ENCODE measurements around the gene ANTKMT. TPM values are rescaled to one million over a fixed set of nuclear protein-coding genes. Genes with fewer than 3 reads are reported as not detected.

The ANTKMT gene
- total RNA-seq, 4 donors from 2014 or later, result 6.2 to 21.1 (median 19.1) TPM

DNA sequence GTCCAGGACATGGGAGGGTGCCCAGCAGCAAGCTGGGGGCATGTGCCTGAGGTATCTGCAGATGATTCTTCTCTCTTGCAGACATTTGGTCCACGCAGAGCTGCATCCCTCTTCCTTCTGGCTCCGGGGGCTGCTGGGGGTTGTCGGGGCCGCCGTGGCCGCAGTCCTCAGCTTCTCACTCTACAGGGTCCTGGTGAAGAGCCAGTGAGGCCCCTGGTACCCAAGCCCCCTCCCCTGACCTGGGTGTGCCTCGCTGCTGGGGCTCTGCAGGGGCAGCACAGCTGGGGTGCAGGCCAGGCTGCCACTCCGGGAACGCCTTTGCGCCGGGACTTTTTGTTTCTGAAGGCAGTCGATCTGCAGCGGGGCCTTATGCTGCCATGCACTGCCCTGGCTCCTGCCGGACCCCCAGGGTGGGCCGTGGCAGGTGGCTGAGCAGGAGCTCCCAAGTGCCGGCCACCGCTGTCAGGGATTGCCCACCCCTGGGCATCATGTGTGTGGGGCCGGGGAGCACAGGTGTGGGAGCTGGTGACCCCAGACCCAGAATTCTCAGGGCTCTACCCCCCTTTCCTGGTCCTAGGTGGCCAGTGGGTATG is 47.5 kb upstream of the ANTKMT start:
- Histone ChIP-seq H3K36me3 (no peaks in the 10 kb centered on the region), H3K9me3 (no peaks in the 10 kb centered on the region), H3K4me1 (peaks cover 0 to 11% of the 10 kb centered on the region in 2 donors), H3K27ac (no peak overlapping the region), H3K4me3 (no peak overlapping the region), H3K27me3 (no peaks in the 10 kb centered on the region)
- intact Hi-C loops (cut with DNase I; ENCODE audit: low total_unique reads), result no loop called here
- DNase-seq, result no peak
- TF ChIP-seq POLR2A (IDR thresholded peaks at IDR 0.05) (no peak), CTCF (IDR thresholded peaks at IDR 0.05) (no peak)

DNA sequence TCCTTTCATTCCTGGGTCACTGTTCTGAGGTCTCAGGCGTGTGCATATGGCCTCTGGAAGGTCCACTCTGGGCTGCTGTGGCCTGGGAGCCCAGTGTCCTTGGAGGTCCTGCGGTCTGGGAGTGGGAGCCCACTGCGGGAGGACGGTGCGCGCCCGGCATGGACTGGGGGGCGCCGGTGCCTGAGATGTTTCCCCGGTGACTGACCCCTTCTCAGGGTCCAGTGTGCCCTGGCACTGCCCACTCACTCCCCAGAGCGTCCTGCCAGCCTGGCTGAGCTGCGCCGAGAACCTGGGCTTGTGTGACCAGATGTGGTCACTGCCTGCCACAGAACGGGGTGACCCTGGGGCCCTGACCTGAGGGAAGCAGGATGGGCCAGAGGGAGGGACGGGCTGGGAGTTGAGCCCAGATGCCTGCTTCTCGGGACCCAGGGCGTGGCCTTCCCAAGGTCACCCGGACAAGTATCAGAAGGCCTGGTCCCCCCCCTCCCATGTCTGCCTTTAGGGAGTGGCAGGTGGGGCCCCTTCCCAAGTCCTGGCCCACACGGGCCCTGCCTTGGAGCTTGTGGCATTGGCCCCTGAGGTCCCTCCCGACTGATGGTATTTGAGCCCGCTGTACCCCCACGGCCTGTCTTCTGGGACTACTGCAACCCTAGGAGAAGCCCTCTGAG is 46.6 kb upstream of the ANTKMT start:
- no peaks in the 10 kb centered on the region for H3K9me3 ChIP-seq
- TF ChIP-seq CTCF (IDR thresholded peaks at IDR 0.05) (no peak), POLR2A (IDR thresholded peaks at IDR 0.05) (no peak)
- peaks cover 0 to 11% of the 10 kb centered on the region in 2 donors for H3K4me1 ChIP-seq
- DNase-seq, result no peak
- H3K36me3 ChIP-seq, result no peaks in the 10 kb centered on the region
- intact Hi-C loops (cut with DNase I; ENCODE audit: low total_unique reads), result no loop called here
- no peak overlapping the region for H3K4me3 ChIP-seq
- H3K27ac ChIP-seq, result no peak overlapping the region
- H3K27me3 ChIP-seq, result no peaks in the 10 kb centered on the region

GRCh38 chr16:674968-675883 is 45.7 kb upstream of the ANTKMT start, which contains the start of gene RHBDL1:
Gene RHBDL1, plus strand, starts transcription at chr16:675671. Its CDS starts 120 bp downstream, at chr16:675791.
- TF ChIP-seq CTCF (IDR thresholded peaks at IDR 0.05), result no peak
- TF ChIP-seq POLR2A (IDR thresholded peaks at IDR 0.05), result no peak
- Histone ChIP-seq H3K9me3 (no peaks in the 10 kb centered on the region), H3K4me3 (no peak within 1 kb of the TSS), H3K36me3 (no peaks in the 10 kb centered on the region), H3K4me1 (peaks cover 0 to 11% of the 10 kb centered on the region in 2 donors), H3K27ac (no peak within 1 kb of the TSS), H3K27me3 (no peaks in the 10 kb centered on the region)
- DNase-seq, result no peak
- intact Hi-C loops (cut with DNase I; ENCODE audit: low total_unique reads), result no loop called here

DNA sequence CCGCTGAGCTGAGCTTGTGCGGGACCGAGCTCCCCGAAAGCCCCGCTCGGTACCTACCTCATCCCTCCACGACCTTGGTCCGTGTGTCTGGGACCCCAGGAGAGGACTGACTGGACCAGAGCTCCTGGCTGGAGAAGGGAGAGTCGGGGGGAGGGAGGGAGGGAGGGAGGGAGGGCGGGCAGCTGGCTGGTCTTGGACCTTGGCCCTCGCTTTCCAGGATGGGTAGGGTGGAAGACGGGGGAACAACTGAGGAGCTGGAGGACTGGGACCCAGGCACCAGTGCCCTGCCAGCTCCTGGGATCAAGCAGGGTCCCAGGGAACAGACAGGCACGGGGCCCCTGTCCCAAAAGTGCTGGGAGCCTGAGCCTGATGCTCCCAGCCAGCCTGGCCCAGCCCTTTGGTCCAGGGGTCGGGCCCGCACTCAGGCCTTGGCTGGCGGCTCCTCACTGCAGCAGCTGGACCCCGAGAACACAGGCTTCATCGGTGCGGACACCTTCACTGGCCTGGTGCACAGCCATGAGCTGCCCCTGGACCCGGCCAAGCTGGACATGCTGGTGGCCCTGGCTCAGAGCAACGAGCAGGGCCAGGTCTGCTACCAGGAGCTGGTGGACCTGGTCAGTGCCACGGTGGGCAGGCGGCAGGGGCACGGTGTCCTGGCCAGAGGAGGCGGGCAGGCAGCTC is 44.9 kb upstream of the ANTKMT start:
- no peaks in the 10 kb centered on the region for H3K27me3 ChIP-seq
- intact Hi-C loops (cut with DNase I; ENCODE audit: low total_unique reads), result no loop called here
- peaks cover 0 to 14% of the 10 kb centered on the region in 2 donors for H3K4me1 ChIP-seq
- TF ChIP-seq POLR2A (IDR thresholded peaks at IDR 0.05), result no peak
- no peak for TF ChIP-seq CTCF (IDR thresholded peaks at IDR 0.05)
- DNase-seq, result no peak
- no peaks in the 10 kb centered on the region for H3K36me3 ChIP-seq
- no peaks in the 10 kb centered on the region for H3K9me3 ChIP-seq
- no peak overlapping the region for H3K27ac ChIP-seq
- H3K4me3 ChIP-seq, result no peak overlapping the region
